HFFc6 (cell line): Measurements from ENCODE around the gene ACY1. TPM values are rescaled to one million over a fixed set of nuclear protein-coding genes. Genes with fewer than 3 reads are reported as not detected.
A peak's percentile ranks its signal among the peaks of the same experiment; 100 is the strongest.

Experiments used
- DNase-seq: peaks from one replicate; pipeline ENCODE4 v3.0.0-alpha.2; 2018
- H3K27ac Mint-ChIP-seq: 2 replicates; pipeline ENCODE4 v1.8.0; 2020; ENCODE audit warnings: mild to moderate bottlenecking, mixed read lengths
- H3K27me3 Mint-ChIP-seq: 2 replicates; pipeline ENCODE4 v1.8.0; 2021; ENCODE audit warnings: mild to moderate bottlenecking, moderate library complexity, mixed read lengths; ENCODE audit not compliant: insufficient read depth
- H3K36me3 Mint-ChIP-seq: 2 replicates; pipeline ENCODE4 v1.8.0; 2021; ENCODE audit warnings: low read depth, mixed read lengths
- H3K4me1 Mint-ChIP-seq: 2 replicates; pipeline ENCODE4 v1.8.0; 2020; ENCODE audit warnings: low read depth, mixed read lengths
- H3K4me3 Mint-ChIP-seq: 2 replicates; pipeline ENCODE4 v1.8.0; 2020; ENCODE audit warnings: mild to moderate bottlenecking, moderate library complexity, mixed read lengths
- H3K9me3 Mint-ChIP-seq: 2 replicates; pipeline ENCODE4 v1.8.0; 2020; ENCODE audit warnings: mild to moderate bottlenecking, mixed read lengths
- CTCF ChIP-seq: fragments of 200-600 bp; sonication (generic); IDR thresholded peaks from 2 replicates; pipeline ENCODE4 v1.5.0; 2021; ENCODE audit warnings: antibody characterized with exemption, mild to moderate bottlenecking
- total RNA-seq, 6 experiments: library from RNA; stranded (reverse); fragmentation: NEBNext Ultra II Directional; extraction: Animal tissue kit (Norgen Biotek cat#: 25700); gene quantifications; 2 replicates in 1 of 6; 3 replicates in 5 of 6; pipeline ENCODE4 v1.2.3, GENCODE V29; 2021

The ACY1 gene
- total RNA-seq, 6 experiments from 2014 or later, result 40.0 to 49.2 (median 41.5) TPM

DNA sequence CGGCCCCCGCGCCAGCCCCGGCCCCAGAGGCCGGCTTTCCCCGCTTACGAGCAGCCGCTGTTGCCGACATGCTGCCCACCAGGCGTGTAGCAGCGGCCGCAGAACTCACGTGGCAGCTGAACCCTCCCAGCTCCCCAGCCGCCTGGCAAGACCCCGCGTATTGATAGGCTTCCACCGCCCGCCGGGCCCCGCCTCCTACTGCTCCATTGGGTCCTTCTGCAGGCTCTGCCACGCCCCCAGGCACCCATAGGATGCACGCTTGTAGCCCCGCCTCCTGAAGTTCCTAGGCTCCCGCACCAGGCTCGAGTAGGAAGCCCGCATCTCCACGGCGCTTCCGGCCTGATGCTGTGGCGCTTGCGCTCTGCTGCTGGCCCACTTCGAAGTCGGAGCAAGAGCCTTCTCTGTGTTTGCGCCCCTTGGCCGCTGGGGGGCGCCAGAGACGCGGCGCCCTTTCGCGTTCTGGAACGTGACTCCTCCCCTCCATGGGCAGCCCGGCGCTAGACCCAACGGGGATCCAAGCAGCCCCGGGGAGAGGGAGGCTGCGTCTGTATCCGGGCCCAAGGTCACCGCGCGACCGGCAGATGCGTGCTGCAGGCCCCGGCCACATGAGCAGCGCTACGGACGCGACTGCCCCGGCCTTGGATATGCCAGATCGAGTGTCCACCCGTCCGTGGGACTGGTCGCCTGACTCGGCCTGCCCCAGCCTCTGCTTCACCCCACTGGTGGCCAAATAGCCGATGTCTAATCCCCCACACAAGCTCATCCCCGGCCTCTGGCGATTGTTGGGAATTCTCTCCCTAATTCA lies 41.3 kb upstream of the ACY1 start, which contains the start of the genes PARP3 and RRP9:
PARP3 (plus strand) TSS at position 566 of the 805 bp plus-strand sequence. CDS start 993 bp downstream, outside the sequence.
RRP9 (minus strand) TSS at position 107 of the 805 bp plus-strand sequence; CDS start at position 70, 37 bp downstream.
- peaks cover 32% of the 10 kb centered on the region for H3K4me1 Mint-ChIP-seq
- peak; percentile 100 for DNase-seq
- peak within 1 kb of the TSS; percentile 89 for H3K4me3 Mint-ChIP-seq
- H3K36me3 Mint-ChIP-seq, result peaks cover 5% of the 10 kb centered on the region
- TF ChIP-seq CTCF, result peak; percentile 100
- H3K9me3 Mint-ChIP-seq, result no peaks in the 10 kb centered on the region
- H3K27ac Mint-ChIP-seq, result peak within 1 kb of the TSS; percentile 94
- no peaks in the 10 kb centered on the region; the same call in 1 of the 2 replicates for H3K27me3 Mint-ChIP-seq

DNA sequence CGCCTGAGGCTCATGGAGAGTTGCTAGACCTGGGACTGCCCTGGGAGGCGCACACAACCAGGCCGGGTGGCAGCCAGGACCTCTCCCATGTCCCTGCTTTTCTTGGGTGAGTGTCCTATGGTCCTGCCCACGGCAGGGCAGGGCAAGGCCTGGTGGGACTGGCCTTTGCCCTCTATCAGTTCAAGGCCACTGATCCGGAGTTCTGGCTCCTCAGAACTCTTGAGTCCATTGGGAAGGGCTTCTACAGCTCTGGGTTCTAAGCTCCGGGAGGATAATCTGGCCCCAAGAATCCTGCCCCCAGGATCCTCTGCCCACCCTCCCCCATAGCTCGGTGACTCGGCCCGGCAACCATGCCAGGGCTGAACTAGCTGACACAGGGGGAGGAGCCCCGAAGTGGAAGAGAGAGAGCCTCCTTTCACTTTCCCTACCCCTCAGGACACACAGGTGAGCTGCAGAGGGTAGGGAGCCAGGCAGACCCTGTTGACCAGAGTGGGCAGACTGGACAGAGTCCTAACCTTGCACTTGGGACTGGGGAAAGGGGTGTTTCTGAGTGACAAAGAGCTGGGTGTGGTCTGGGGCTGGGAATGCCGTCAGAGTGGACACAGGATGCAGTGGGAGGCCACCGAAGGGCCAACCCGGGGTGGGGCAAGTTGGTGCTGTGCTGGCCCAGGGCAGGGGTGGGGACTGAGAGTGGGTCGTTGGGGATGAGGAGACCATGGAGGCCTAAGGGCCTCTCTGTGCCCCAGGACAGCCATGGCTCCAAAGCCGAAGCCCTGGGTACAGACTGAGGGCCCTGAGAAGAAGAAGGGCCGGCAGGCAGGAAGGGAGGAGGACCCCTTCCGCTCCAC lies 40.5 kb upstream of the ACY1 start:
- peak overlapping the region; percentile 94 for H3K27ac Mint-ChIP-seq
- H3K4me3 Mint-ChIP-seq, result peak overlapping the region; percentile 82
- peaks cover 32% of the 10 kb centered on the region for H3K4me1 Mint-ChIP-seq
- peaks cover 5% of the 10 kb centered on the region for H3K36me3 Mint-ChIP-seq
- no peaks in the 10 kb centered on the region for H3K9me3 Mint-ChIP-seq
- no peaks in the 10 kb centered on the region; the same call in 1 of the 2 replicates for H3K27me3 Mint-ChIP-seq
- DNase-seq, result peak; percentile 50
- TF ChIP-seq CTCF, result no peak

GRCh38 chr3:51943451-51944391 lies 39.6 kb upstream of the ACY1 start:
- Mint-ChIP-seq H3K4me1 (peaks cover 32% of the 10 kb centered on the region), H3K9me3 (no peaks in the 10 kb centered on the region), H3K27ac (peak overlapping the region; percentile 94), H3K4me3 (no peak overlapping the region), H3K36me3 (peaks cover 5% of the 10 kb centered on the region), H3K27me3 (no peaks in the 10 kb centered on the region; the same call in 1 of the 2 replicates)
- no peak for DNase-seq
- TF ChIP-seq CTCF, result no peak

GRCh38 chr3:51944451-51945021 lies 38.8 kb upstream of the ACY1 start:
- no peak for DNase-seq
- Mint-ChIP-seq H3K4me3 (no peak overlapping the region), H3K9me3 (no peaks in the 10 kb centered on the region), H3K27ac (0 out of 2 replicates have a peak overlapping the region, but pooled peaks have one; percentile 94), H3K36me3 (no peaks in the 10 kb centered on the region), H3K4me1 (peaks cover 26% of the 10 kb centered on the region), H3K27me3 (no peaks in the 10 kb centered on the region; the same call in 1 of the 2 replicates)
- no peak for TF ChIP-seq CTCF
